SHP77 treated with DMSO at 0.1 percent for 48 hours (cell line): ENCODE results near the gene AFAP1L2.
"Not testable (repeated sequence)": the region's sequence is repeated elsewhere in the genome, so short reads cannot be mapped to it uniquely, and the experiment has no call there.

Source experiments
- DNase-seq: peaks from one replicate; lab custom pipeline; 2025; lab: John Stamatoyannopoulos, UW

Gene AFAP1L2

GRCh38 chr10:114336823-114337509, 67.3 kb downstream of the AFAP1L2 start:
- no peak for DNase-seq

GRCh38 chr10:114335614-114336013, 68.7 kb downstream of the AFAP1L2 start:
- DNase-seq, result no peak

- DNase-seq, result no peak
Observed at GRCh38 chr10:114334301-114334700, 70.0 kb downstream of the AFAP1L2 start.

GRCh38 chr10:114333441-114333840, 70.9 kb downstream of the AFAP1L2 start:
- DNase-seq, result not testable (repeated sequence)

- DNase-seq, result no peak
Observed at GRCh38 chr10:114332301-114333192, 71.8 kb downstream of the AFAP1L2 start.

- no peak for DNase-seq
Observed at GRCh38 chr10:114329634-114330365, 74.5 kb downstream of the AFAP1L2 start.

GRCh38 chr10:114328874-114329273, 75.4 kb downstream of the AFAP1L2 start:
- no peak for DNase-seq

- DNase-seq, result no peak
Observed at GRCh38 chr10:114328441-114328812, 75.9 kb downstream of the AFAP1L2 start.

GRCh38 chr10:114327537-114328440, 76.5 kb downstream of the AFAP1L2 start:
- no peak for DNase-seq

- no peak for DNase-seq
Observed at GRCh38 chr10:114326795-114327194, 77.5 kb downstream of the AFAP1L2 start.

- DNase-seq, result no peak
Observed at GRCh38 chr10:114323023-114323422, 81.3 kb downstream of the AFAP1L2 start.

- no peak for DNase-seq
Observed at GRCh38 chr10:114322344-114322743, 82.0 kb downstream of the AFAP1L2 start.

GRCh38 chr10:114320249-114321116, 83.8 kb downstream of the AFAP1L2 start:
- DNase-seq, result no peak

GRCh38 chr10:114319406-114320248, 84.7 kb downstream of the AFAP1L2 start:
- DNase-seq, result no peak

GRCh38 chr10:114316744-114317143, 87.6 kb downstream of the AFAP1L2 start:
- DNase-seq, result no peak

GRCh38 chr10:114315566-114316420, 88.5 kb downstream of the AFAP1L2 start:
- no peak for DNase-seq

GRCh38 chr10:114313866-114314265, 90.4 kb downstream of the AFAP1L2 start:
- no peak for DNase-seq

GRCh38 chr10:114313139-114313538, 91.2 kb downstream of the AFAP1L2 start:
- no peak for DNase-seq
